Hematopoietic multipotent progenitor cell treated with erythropoietin and hydrocortisone succinate and interleukin-3 and kit ligand, for 6 days (in vitro differentiated cells): Measurements from ENCODE around the gene BCAS3.

ENCODE experiments used
- DNase-seq: peaks from one replicate; pipeline ENCODE4 v3.0.0-alpha.2; 2015

BCAS3 gene

DNA sequence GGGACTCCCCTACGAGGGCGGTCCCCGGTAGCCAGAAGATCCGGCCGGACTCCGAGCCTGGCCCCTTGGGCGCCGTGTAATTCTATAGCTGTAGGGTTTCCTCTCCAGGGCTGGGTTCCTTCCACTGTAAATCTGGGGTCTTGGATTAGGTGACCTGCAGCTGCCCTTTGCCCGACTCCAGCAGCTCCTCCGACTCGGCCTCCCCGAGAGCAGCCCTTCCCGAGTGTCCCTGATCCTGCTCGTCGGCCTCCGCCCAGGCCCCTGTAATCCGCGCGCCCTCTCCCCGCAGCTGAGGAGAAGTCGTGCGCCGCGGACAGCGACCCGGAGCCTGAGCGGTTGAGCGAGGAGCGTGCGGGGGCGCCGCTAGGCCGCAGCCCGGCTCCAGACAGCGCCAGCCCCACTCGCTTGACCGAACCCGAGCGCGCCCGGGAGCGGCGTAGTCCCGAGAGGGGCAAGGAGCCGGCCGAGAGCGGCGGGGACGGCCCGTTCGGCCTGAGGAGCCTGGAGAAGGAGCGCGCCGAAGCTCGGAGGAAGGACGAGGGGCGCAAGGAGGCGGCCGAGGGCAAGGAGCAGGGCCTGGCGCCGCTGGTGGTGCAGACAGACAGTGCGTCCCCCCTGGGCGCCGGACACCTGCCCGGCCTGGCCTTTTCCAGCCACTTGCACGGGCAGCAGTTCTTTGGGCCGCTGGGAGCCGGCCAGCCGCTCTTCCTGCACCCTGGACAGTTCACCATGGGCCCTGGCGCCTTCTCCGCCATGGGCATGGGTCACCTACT, 727.4 kb downstream of the BCAS3 start:
- DNase-seq, result no peak

DNA sequence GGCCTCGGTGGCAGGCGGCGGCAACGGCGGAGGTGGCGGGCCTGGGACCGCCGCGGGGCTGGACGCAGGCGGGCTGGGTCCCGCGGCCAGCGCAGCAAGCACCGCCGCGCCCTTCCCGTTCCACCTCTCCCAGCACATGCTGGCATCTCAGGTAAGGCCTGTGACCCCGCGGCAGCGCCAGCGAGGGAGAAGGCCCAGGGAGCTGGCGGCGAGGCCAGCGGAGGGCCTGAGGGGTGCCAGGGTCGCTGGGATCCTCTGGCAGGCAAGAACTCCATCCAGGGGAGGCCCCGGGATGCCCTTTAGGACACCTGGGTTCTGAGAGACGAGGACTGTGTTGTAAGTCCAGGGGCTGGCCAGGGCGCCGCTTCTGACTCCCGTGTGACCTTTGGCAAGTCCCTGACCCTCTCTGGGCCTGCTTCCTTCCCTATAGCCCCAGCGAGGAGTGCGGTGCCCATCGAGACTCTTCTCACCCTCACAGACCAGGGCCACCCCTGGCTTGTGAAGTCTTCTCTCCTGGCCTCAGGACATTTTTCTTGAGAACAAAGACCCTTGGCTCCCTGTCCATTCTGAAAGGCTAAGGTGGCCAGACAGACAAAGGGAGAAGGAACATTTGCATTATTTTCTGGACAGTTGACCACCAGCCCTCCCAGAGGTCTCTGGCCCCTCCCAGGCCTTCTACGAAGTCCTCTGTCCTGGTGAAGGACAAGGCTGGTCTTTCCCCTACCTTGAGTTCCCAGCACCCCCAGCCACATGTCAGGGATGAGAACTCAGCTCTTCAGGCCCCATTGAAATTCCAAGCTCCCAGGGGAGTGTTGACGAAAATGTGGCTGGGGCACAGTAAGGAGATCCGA, 728.3 kb downstream of the BCAS3 start:
- no peak for DNase-seq

DNA sequence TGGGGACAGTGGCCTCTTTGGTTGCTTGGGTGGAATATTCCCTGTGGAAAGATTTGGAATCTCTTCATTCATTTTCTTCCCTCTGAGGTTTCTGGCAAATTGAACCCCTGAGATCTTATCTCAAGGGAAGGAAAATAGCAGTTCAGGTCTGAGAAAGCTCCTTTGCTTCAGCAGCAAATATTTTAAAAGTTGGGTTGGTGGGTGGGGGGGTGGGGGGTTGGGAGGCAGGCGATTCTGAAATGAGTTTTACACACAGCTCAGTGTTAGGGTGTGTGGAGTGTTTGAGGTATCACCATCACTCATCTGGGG, 728.8 kb downstream of the BCAS3 start:
- DNase-seq, result no peak

DNA sequence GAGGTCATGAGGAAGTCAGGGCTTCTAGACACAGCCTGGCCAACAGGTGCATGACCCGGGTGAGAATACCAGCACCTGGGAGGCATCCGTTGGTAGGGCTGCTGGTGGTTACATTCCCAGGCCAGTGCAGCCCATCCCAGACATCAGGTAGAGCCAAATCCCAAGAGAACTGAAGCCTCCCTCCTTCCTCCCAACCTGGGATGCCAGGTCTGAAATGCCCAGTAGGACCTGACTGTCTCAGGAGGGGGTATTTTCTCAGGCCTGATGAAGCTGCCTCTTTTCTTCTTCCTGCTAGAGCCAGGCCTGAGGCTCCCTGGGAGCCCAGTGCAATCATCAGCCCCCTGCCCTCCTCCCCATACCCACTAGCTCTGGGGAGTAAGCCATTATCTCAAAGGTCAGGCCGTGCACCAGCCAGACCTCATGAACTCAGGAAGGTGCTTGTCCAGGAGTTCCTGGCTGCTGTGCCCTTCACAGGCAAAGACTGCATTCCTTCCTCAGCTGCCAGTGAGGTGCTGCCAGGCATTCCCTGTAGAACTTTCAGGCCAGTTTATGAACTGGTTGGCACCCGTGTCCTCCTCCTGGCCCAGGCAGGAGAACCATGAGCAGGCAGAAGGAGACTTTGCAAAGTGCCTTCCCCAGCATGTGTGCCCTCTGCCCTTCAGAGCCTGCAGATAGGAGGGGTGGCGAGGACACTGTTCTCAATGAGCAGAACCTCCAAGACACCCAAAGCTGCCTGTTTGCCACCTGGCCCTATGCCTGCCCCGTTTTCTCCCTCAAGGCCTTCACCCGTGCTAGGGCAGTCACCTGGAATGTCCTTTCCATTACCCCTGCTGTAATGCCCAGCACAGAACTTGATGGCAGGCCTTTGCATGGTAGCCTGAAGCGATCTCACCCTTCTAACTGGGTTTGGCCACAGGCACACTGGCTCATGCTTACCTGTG, 729.6 kb downstream of the BCAS3 start:
- DNase-seq, result no peak

DNA sequence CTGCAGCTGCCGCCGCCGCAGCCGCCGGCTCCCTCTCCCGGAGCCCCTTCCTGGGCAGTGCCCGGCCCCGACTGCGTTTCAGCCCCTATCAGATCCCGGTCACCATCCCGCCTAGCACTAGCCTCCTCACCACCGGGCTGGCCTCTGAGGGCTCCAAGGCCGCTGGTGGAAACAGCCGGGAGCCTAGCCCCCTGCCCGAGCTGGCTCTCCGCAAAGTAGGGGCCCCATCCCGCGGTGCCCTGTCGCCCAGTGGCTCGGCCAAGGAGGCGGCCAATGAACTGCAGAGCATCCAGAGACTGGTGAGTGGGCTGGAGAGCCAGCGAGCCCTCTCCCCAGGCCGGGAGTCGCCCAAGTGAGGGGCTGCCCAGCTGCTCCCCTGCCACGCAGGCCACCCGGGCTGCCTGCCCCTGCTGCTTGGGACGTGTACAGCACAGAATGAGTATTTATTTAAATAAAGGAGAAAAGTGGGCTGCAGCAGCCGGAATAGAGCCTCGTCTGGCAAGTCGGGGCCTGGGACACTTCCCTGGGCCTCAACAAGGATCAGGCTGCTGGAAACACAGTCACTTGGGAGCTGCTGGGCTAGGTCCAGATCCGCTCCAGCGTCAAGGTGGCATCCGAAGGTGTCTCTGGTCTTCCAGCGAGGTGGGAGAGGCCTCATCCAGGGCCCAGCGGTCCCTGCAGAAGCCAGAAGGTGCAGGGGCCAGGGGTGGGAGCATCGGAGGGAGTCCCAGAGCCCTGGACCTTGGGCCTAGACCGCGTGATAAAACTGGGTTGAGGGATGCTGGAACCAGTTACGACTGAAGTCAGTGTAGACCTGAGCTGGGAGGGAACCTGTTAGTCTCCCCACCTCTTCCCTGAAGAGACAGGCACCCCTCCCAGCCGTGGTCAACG, 730.7 kb downstream of the BCAS3 start:
- DNase-seq, result peak; percentile 4

DNA sequence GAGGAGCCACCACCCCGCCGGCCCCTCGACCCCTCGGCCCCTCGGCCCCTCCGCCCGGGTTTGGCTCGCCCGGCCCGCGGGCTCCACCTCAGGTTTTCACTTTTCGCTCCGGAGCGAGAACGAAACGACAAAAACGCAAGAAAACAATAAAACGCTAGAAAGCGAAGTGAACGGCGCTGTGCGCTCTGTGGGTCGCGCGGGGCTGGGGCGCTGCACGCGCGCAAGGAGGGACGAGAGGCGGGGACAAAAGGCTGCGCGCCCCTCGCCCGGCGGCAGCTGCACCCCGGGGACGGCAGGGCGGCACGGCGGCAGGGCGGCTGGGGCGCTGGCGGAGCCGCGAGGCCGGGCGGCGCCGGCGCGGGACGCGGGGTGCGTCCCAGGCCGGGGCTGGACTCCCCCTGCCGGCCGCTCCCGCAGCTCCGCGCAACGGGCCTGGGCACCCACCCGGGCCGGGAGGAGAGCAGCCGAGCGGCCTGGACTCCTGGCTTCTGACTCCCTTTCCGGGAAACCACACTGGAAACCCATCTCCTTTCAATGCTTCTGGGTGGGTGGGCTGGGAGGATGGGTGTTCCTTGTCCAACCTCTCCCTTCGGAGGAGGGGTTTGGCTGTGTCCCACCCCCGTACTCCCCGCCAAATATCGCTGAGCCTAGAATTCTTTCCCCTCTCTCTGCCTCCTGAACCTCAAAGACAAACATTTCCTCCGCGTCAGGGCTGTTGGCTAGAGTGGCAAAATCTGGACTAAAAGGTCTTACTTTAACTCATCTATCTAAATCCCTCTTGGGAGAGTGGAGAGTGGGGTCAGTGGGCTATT, 731.9 kb downstream of the BCAS3 start:
- peak; percentile 66 for DNase-seq

DNA sequence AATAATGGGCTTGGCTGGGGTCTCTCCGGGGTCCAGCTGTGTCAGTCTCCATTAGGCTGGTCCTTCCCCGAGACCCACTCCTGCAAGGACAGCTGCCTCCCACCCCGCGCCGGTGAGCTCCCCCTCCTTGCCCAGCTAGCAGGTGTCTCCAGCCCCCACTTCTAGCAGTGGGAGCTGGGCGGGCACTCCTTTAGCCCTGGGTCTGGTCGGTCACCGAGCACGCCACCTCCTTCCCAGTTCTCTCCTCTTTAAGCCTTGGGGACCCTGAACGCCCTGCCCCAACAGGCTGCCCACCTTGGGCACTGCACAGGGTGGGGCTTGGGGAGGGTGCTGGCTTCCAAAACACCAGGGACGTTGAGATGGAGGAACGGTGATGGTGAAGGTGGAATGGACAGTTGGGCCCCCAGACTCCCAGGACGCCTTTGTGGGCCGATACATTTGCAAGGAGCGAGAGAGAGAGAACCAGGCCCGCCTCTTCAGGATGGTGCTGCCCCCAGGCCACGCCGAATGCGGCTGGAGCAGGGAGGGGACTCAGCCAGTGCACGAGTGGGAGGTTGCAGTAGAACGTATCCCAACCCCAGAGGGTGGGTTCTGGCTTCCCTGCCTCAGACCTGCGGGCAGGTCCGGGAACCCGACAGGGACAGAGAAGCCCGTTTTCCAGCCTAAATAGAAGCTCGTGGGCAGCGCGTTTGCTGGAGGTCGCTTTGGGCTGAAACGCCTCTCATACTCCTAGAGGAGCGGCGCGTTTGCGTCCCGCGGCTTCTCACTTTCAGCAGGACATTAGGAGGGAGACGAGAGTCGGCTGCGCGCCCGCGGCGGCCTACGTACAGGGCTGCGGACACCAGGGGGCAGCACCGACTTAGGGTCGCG, 732.7 kb downstream of the BCAS3 start:
- DNase-seq, result peak; percentile 81

DNA sequence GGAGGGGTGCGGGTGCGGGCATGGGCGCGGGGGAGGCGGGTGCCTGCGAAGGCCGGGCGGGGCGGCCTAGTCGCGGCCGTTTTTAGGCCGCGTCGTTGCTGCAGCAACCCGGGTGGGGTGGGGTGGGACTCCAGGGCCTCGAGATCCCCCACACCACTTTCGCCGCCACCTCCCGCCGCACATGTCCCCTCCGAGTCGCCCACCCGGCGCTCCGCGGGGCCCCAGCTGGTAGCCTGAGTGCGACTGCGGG, 733.3 kb downstream of the BCAS3 start:
- no peak for DNase-seq

DNA sequence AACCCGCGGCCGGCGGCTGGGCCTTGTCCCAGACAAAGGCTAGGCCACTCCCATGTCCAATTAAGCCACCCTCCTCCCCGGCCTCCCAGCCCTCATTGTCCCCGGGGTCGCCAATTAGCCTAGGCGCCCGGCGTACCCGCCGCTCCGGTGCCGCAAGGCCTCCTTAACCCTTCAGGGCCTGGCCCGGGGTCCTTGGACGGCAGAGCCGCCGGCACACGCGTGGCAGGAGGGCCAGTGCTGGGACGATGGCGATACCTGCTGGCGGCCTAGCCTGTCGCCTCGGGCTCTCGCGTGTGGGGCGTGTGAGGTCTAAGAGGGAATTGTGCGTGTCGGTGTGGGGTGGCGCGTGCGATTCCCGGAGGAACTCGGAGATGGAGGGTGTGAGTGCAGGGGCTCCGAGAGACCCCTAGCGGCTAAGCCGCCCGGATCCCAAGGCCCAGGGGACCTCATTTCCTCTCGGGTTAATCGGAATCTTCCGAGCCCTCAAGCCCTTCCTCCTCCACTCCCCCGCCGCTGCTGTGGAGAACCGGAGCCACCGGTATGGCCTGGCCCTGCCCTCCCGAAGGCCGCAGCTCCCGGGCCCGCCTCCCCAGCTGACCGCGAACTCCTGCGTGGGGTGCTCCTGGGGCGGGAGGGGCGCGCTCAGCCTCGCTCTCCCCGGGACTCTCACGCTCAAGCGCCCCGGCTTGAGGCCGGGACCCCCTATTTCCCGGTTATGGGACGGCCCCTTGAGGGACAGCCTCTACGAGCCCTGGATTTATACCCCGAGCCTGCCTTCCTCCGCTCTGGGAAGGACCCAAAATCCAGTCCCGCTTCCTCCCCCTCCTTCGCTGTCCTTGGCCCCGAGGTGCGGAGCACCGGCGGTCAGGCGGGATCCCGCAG, 733.9 kb downstream of the BCAS3 start:
- peak; percentile 53 for DNase-seq

DNA sequence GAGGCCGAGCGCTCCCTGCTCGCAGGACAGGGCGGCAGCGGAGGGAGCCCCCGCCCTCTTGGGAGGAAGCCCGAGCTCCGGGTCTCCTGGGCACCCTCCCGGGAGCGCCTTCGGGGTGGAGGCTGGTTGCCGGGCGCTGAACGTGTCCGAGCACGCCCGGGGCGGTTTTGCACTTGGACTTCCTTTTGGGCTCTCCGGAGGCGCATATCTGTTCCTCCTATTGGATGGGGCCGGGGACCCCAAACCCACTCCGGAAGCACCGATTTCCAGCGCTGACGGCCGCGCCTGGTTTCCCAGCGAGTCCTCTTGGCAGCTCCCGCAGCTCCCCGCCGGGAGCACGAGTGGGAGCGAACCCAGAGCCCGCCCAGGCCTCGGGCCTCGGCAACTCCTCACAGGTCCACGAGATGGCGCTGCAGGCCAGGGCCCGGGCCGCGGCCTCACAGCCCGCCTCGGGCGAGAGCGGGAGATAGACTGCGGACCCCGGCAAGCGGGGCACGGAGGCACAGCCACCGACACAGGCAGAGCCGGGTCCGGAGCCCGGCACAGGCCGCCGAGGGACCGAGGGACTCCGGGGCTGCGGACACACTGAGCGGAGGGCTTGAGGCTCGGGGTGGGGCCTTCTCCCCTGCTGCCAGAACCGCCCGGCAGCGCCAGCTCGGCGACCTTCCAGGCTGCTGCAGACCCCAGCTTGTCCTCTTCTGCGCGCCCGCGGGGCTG, 734.6 kb downstream of the BCAS3 start:
- peak; percentile 77 for DNase-seq

DNA sequence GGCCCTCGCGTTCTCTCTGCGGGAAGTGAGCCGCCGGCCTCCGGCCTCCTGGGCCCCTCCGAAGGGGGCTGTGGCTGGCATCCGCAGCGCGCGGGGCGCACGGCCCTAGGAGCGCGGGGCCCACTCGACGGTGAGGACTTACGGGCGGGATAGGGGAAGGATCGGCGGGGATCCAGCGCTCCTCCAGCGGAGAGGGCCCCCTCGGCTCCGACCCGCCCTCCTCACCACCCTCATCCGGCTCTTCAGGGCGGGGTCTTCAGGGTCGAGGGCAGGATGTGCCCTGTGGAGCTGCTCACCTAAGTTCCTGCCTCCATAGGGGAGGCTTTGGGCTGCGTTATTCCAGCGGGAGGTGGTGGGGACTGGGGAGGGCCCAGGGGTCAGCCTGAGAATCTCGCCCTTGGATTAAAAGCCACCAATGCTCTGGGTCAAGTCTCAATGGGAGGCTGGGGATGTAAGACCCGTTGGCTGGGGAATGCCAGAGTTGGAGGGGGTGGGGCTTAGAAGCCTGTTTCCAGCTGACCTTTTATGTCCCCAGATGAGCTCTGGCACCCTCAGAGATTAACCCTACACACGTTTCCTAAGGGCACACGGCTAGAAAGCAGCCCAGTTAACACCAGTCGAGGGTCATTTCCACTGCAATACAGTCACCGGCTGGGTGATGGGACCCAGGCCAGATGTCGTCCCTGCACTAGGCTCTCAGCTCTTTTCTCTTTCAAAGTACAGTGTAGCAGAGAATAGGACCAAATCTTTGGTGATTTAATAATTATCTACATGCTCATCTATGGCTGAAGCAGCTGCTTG, 735.4 kb downstream of the BCAS3 start:
- DNase-seq, result no peak

DNA sequence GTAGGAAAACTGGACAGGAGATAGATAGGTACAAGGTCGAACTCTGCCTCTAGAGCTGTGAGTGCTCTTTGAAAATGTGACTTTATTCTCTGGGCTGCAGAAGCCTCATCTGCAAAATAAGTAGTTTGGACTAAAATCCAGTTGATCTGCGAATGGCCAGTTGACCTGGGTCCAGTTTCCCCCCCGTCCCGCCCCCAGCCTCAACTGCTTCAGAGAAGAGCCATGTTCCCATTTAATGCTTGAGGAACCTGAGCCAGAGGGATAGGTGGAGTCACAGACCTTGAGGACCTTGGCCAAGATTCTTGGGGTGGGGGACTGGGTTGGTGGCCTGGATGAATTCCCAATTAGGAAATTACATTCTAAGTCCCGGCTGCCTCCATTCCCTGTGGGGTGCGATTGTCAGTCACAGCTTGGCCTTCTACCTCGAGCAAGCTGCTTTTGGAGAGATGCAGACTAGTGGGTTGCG, 736.0 kb downstream of the BCAS3 start:
- no peak for DNase-seq

DNA sequence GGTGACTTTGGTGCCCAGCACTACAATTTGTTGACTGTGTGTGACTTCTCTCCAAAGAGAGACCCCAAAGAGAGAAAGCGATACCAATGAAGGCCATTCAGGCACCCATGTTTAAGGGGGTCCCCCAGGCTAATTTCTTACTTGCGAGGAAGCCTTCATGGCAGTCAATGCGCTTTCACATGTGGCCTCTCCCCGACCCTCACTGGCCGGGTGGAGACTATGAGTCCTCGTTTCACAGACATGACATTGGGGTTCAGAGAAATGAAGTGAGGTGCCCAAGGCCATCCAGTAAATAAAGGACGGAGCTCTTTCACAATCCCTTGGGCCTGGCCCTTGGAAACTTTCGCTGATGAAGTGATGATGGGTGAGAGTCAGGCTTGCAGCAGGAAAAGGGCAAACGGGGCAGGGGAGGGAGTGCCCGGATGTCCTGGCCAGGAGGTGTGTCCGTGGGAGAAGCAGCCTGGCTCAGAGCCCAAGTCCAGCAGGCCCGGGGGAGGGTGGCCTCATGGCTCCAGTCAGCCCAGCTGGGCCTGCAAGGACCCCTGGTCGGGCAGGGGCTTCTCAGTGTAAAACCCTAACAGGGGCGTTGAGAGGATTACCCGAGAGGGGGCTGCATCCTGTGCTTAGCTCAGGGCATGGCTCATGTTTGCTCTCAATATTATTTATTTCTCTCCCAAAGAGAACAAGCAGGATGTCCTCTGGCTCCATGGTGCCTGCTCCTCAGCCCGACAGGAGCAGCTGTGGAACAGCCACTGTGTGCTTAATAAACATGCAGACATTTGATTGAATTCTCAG, 736.7 kb downstream of the BCAS3 start:
- DNase-seq, result no peak

DNA sequence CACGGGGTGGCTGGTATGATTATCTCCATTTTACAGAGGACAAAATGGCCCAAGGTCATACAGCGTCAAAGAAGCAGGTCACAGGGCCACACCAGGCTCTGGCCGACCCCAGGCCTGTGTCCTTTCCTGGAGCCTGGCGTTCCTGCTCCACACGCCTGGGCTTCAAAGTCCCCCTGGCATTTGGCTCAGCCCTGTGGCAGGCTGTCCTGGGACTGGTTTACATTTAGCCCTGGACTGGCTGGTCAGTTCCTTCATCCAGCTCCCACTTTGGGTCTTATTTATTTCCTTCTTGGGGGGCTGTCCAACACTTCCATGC, 737.2 kb downstream of the BCAS3 start:
- DNase-seq, result no peak

DNA sequence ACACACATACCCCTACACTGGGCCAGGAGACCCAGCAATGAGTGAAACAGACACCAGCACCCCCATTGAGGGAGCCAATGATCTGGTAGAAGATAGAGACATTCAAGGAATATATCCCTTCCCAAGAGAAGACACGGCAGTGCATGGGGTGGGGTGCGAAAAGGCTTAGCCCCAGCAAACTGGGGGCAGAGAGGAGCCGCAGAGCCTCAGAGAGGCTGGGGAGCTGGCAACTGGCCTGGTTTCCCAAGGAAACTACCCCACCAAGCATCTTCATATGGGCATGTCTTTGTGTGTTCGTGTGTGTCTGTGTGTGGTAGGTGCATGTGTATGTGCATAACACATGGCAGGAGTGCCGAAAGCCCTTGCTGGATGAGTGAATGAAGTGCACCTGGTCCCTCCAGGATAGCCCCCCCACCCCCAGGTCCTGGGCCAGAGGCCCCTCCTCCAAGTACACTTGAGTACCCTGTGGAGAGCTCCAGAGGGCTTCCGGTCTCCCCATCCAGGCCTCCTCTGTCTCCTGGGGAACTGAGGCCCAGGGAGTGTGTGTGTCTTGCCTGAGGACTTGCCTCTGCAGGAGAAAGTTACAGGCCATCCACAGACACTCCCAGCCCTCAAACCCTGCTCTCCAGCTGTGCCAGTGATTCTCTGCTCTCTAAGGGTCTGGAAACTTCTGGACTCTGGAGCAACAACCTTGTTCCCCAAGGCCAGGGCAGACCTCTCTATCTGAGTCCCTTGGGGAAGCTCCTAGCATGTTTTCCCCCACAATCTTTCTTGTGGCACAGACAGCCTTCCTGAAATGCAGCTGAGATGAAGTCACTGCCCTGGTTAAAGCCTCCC, 737.9 kb downstream of the BCAS3 start:
- DNase-seq, result no peak

DNA sequence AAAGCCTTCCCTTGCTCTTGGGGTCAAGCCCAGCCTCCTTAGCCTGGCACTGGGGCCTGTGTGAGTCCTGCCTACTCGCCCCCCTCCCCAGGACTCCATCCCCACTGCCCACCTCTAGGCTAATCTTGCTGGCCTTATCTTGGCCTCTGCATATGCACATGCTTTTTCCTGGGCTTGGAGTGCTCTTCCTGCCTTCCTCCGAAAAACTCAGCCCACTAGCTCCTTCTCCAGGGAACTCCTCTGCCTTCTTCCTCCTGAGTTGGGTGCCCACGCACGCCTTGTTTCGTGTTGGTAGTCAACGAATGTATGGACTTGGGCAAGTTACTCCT, 738.5 kb downstream of the BCAS3 start:
- no peak for DNase-seq
